B cell (primary cell): Measurements from ENCODE around the gene TET1. TPM values are rescaled to one million over a fixed set of nuclear protein-coding genes. Genes with fewer than 3 reads are reported as not detected.
"Not testable (repeated sequence)": the region's sequence is repeated elsewhere in the genome, so short reads cannot be mapped to it uniquely, and the experiment has no call there.

Experiments used
- ATAC-seq: fragments of 200-7000 bp; cut with Tn5 transposase; one replicate; pipeline ENCODE4 v1.10.0; 2021; ENCODE audit warnings: low read depth, mild to moderate bottlenecking, moderate number of reproducible peaks, moderate library complexity
- CTCF ChIA-PET: fragments of 350-600 bp; sonication (Branson Sonifier 250); formaldehyde crosslinking; loops from one replicate; lab custom pipeline; 2021; ENCODE audit warnings: antibody characterized with exemption, inconsistent platforms; lab: Charles Lee
- POLR2A ChIA-PET: fragments of 350-600 bp; sonication (Branson Sonifier 250); formaldehyde crosslinking; loops from one replicate; lab custom pipeline; 2021; ENCODE audit warnings: antibody characterized with exemption; lab: Charles Lee
- DNase-seq: peaks from one replicate; pipeline ENCODE4 v3.0.0; 2013
- H2AFZ ChIP-seq: 2 replicates; pipeline ENCODE4 v1.6.1; 2012; ENCODE audit warnings: mild to moderate bottlenecking, low read depth, low read length; ENCODE audit not compliant: insufficient read depth, poor library complexity, severe bottlenecking
- H3K27ac ChIP-seq, 2 donors: 1 replicate in 1 of 2; 2 replicates in 1 of 2; pipeline ENCODE4 v1.5.1; 2012 to 2013; ENCODE audit warnings: low read length in 2 of 2, mild to moderate bottlenecking in 2 of 2, moderate library complexity in 1 of 2
- H3K27me3 ChIP-seq, 4 experiments: fragments of 200-600 bp in 1 of 4; sonication (generic) in 1 of 4; replicated peaks in 1 of 4; 1 replicate in 2 of 4; 2 replicates in 2 of 4; pipeline versions ENCODE4 v1.6.1 to v1.7.0; 2013 to 2016; ENCODE audit warnings: low read length in 3 of 4, mild to moderate bottlenecking in 2 of 4, mixed read lengths in 1 of 4, moderate library complexity in 1 of 4; ENCODE audit not compliant: insufficient read depth in 4 of 4, control insufficient read depth in 3 of 4; ENCODE audit errors: control extremely low read depth in 1 of 4
- H3K36me3 ChIP-seq, 2 experiments: replicated peaks in 1 of 2; 1 replicate in 1 of 2; 2 replicates in 1 of 2; pipeline versions ENCODE4 v1.6.1 to v1.7.1; 2013; ENCODE audit warnings: low read length in 1 of 2; ENCODE audit not compliant: insufficient read depth in 2 of 2, control insufficient read depth in 1 of 2; ENCODE audit errors: control extremely low read depth in 1 of 2, extremely low read depth in 1 of 2
- H3K4me1 ChIP-seq, 2 donors: fragments of 200-600 bp in 1 of 2; sonication (generic) in 1 of 2; 1 replicate in 1 of 2; 2 replicates in 1 of 2; pipeline versions ENCODE4 v1.5.1 to v1.6.1; 2013 to 2017; ENCODE audit warnings: low read length in 2 of 2; ENCODE audit not compliant: control insufficient read depth in 2 of 2, insufficient read depth in 2 of 2
- H3K4me2 ChIP-seq: replicated peaks from 2 replicates; pipeline ENCODE3; 2012; ENCODE audit warnings: mild to moderate bottlenecking, low read depth, low read length; ENCODE audit not compliant: poor library complexity, severe bottlenecking
- H3K4me3 ChIP-seq, 5 experiments: fragments of 200-600 bp in 1 of 5; sonication (generic) in 1 of 5; 1 replicate in 3 of 5; 2 replicates in 2 of 5; pipeline versions ENCODE4 v1.5.1 to v1.7.0; 2011 to 2016; ENCODE audit warnings: low read length in 4 of 5, mild to moderate bottlenecking in 4 of 5, low read depth in 2 of 5, control low read depth in 1 of 5, moderate library complexity in 1 of 5; ENCODE audit not compliant: insufficient read depth in 1 of 5; ENCODE audit errors: control extremely low read depth in 1 of 5, extremely low read depth in 1 of 5
- H3K79me2 ChIP-seq: fragments of 200-600 bp; sonication (generic); one replicate; pipeline ENCODE4 v1.6.0; 2016; ENCODE audit warnings: low read length; ENCODE audit not compliant: control insufficient read depth, insufficient read depth
- H3K9ac ChIP-seq: fragments of 200-600 bp; sonication (generic); 2 replicates; pipeline ENCODE4 v1.6.1; 2017; ENCODE audit warnings: mild to moderate bottlenecking, low read length, moderate library complexity
- H3K9me3 ChIP-seq, 3 donors: one replicate each; pipeline versions ENCODE4 v1.6.1 to v1.7.1; 2013; ENCODE audit warnings: low read length in 2 of 3; ENCODE audit not compliant: control insufficient read depth in 2 of 3, insufficient read depth in 1 of 3; ENCODE audit errors: control extremely low read depth in 1 of 3
- H4K20me1 ChIP-seq: 2 replicates; pipeline ENCODE4 v1.6.0; 2012; ENCODE audit warnings: mild to moderate bottlenecking, low read length; ENCODE audit not compliant: insufficient read depth, control insufficient read depth, poor library complexity, severe bottlenecking
- H3K27ac Mint-ChIP-seq: one replicate; pipeline ENCODE4 v1.8.0; 2021; ENCODE audit warnings: mixed read lengths
- H3K27me3 Mint-ChIP-seq: one replicate; pipeline ENCODE4 v1.8.0; 2021; ENCODE audit warnings: mixed read lengths
- H3K4me1 Mint-ChIP-seq: one replicate; pipeline ENCODE4 v1.8.0; 2021; ENCODE audit warnings: mixed read lengths
- H3K4me3 Mint-ChIP-seq: one replicate; pipeline ENCODE4 v1.8.0; 2021; ENCODE audit warnings: mixed read lengths
- H3K9me3 Mint-ChIP-seq: one replicate; pipeline ENCODE4 v1.8.0; 2022; ENCODE audit warnings: mixed read lengths; ENCODE audit not compliant: insufficient read depth
- EZH2 ChIP-seq: IDR thresholded peaks from 2 replicates; pipeline ENCODE4 v1.6.1; 2012; ENCODE audit warnings: borderline replicate concordance, low read depth, mild to moderate bottlenecking, moderate library complexity, low read length; ENCODE audit not compliant: insufficient read depth, poor library complexity, severe bottlenecking
- WGBS: methylation state at CpG from one replicate; pipeline ENCODE4 v1.1.5; 2013; ENCODE audit warnings: missing lambda C conversion rate; ENCODE audit not compliant: insufficient coverage; 5-methylcytosine and 5-hydroxymethylcytosine counted together
- intact Hi-C: fragments of 100-400 bp; cut with micrococcal nuclease; formaldehyde crosslinking; loops from one replicate; pipeline ENCODE4 v1.10.0; 2022
- polyA plus RNA-seq: library from polyadenylated mRNA; depleted of rRNA; stranded (reverse); fragments of >200 nt; gene quantifications from 2 replicates; pipeline ENCODE4 v1.2.3, GENCODE V29; 2012
- total RNA-seq, 2 donors: library from RNA; stranded (reverse); fragments of 120-200 nt in 1 of 2; gene quantifications; 1 replicate in 1 of 2; 2 replicates in 1 of 2; pipeline versions ENCODE4 v1.2.3 to v1.2.4, GENCODE V29; 2013 to 2022
- TF ChIP-seq, protein P1 (sequence below): fragments of 200-600 bp; IDR thresholded peaks from one replicate; pipeline ENCODE4 v1.8.0; 2022; ENCODE audit warnings: antibody characterized with exemption, mild to moderate bottlenecking

Gene TET1
- total and polyA plus RNA-seq, 2 donors (not counting 1 experiment from before 2014, with no cell fraction given) = 0.30 to 1.4 TPM

DNA sequence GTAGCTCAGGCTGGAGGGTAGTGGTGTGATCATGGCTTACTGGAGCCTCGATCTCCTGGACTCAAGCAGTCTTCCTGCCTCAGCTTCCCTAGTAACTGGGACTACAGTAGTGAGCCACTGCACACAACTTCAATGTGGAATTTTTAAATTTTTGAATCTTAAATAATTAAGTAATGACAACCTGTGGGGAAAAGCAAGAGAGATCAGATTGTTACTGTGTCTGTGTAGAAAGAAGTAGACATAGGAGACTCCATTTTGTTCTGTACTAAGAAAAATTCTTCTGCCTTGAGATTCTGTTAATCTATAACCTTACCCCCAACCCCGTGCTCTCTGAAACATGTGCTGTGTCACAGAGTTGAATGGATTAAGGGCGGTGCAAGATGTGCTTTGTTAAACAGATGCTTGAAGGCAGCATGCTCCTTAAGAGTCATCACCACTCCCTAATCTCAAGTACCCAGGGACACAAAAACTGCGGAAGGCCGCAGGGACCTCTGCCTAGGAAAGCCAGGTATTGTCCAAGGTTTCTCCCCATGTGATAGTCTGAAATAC lies 34.6 kb upstream of the TET1 start:
- H3K27ac Mint-ChIP-seq, H3K27me3 Mint-ChIP-seq, DNase-seq, H3K4me3 Mint-ChIP-seq, H3K27ac ChIP-seq, H4K20me1 ChIP-seq, H3K27me3 ChIP-seq, H3K9me3 ChIP-seq, H3K9me3 Mint-ChIP-seq, H3K36me3 ChIP-seq, H2AFZ ChIP-seq, POLR2A ChIA-PET, H3K4me2 ChIP-seq, H3K4me3 ChIP-seq, H3K9ac ChIP-seq, ATAC-seq: not testable (repeated sequence)
- WGBS = no CpG with 5 or more reads among the region's 5 CpGs
- H3K79me2 ChIP-seq = peaks cover 19% of the 10 kb centered on the region
- intact Hi-C loops = loop anchor here (5.0 kb wide), 3 partner anchors 53 to 753 kb away; partner anchors contain the start of gene DNA2
- peaks cover 6 to 13% of the 10 kb centered on the region in 2 donors for H3K4me1 ChIP-seq
- CTCF ChIA-PET = interaction anchor here (0.6 kb wide), 1 partner anchor 305 kb away, joined by 3 read pairs; no protein-coding TSS in a partner anchor
- H3K4me1 Mint-ChIP-seq = peaks cover 12% of the 10 kb centered on the region

DNA sequence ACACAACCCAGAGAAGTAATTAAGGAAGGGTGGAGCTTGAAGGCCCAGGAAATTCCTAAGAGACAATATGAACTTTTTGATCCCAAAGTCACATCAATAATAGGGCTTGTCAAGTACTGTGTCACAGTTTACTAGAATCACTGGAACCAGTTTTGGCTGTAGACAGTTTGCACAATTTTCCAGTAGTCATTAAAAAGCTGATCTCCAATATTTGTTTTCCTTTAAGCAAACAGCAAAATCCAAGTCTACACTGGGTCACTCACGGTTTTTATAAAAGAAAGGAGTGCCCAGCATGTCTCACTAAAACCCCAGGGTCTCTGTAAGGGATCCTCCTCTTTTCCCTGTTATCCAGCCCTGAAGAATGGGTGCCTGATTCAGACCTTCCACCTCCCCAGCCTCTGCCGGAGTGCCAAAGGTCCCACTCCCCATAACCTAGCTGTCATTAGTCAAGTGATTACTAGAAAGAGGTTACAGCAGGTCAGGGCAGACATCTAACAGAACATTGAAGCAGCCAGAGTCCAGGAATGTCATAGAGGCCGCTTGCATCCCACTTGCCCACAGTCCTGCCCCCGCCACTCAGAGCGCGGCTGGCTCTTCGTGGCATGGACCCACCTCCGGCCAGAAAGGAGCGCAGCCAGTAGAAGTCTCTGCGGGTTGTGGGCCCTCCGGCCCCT lies 33.4 kb upstream of the TET1 start:
- Histone ChIP-seq H3K9me3 (no peaks in the 10 kb centered on the region), H3K36me3 (peaks cover 0 to 5% of the 10 kb centered on the region in 2 experiments), H3K4me1 (peaks cover 6 to 13% of the 10 kb centered on the region in 2 donors), H3K4me3 (peak overlapping the region; percentile 70 to 98 (median 92)), H3K9ac (peak overlapping the region; percentile 95), H3K4me2 (peak overlapping the region; percentile 86), H3K79me2 (peaks cover 15% of the 10 kb centered on the region), H4K20me1 (no peaks in the 10 kb centered on the region), H2AFZ (peak overlapping the region; percentile 94), H3K27ac (peak overlapping the region; percentile 86 to 95), H3K27me3 (no peaks in the 10 kb centered on the region)
- peaks cover 17% of the 10 kb centered on the region for H3K4me1 Mint-ChIP-seq
- intact Hi-C loops = loop anchor here (1.0 to 5.0 kb wide), 6 partner anchors 54 to 754 kb away; partner anchors contain the start of genes DDX50, DNA2 and RUFY2
- POLR2A ChIA-PET = no interaction called here
- peak overlapping the region; percentile 91 for H3K27ac Mint-ChIP-seq
- TF ChIP-seq EZH2 = no peak
- TF ChIP-seq, protein P1, sequence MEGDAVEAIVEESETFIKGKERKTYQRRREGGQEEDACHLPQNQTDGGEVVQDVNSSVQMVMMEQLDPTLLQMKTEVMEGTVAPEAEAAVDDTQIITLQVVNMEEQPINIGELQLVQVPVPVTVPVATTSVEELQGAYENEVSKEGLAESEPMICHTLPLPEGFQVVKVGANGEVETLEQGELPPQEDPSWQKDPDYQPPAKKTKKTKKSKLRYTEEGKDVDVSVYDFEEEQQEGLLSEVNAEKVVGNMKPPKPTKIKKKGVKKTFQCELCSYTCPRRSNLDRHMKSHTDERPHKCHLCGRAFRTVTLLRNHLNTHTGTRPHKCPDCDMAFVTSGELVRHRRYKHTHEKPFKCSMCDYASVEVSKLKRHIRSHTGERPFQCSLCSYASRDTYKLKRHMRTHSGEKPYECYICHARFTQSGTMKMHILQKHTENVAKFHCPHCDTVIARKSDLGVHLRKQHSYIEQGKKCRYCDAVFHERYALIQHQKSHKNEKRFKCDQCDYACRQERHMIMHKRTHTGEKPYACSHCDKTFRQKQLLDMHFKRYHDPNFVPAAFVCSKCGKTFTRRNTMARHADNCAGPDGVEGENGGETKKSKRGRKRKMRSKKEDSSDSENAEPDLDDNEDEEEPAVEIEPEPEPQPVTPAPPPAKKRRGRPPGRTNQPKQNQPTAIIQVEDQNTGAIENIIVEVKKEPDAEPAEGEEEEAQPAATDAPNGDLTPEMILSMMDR = no peak
- H3K27me3 Mint-ChIP-seq = no peaks in the 10 kb centered on the region
- 3% methylated on average over 11 of the region's 11 CpGs for WGBS
- H3K9me3 Mint-ChIP-seq = no peaks in the 10 kb centered on the region
- ATAC-seq = no peak
- H3K4me3 Mint-ChIP-seq = peak overlapping the region; percentile 87
- no peak for DNase-seq
- CTCF ChIA-PET = no interaction called here
